ENCODE results near the gene HADHA.

Gene HADHA

DNA sequence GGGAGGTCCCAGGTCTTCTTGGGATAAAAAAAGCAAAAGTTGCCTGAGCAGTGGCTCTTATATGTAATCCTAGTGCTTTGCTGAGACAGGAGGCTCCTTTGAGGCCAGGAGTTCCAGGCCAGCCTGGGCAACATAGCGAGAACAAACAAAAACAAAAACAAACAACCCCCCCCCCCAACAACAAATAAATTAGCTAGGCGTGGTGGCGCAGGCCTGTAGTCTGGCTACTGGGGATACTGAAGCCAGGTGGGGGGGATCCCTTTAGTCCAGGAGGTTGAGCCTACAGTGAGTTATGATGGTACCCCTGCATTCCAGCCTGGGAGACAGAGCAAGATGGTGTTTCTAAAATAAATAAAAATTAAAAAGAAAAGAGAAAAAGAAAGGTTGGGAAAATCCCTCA lies 66.2 kb downstream of the HADHA start:
- Histone ChIP-seq H4K20me1 (ENCODE audit: insufficient read depth, low read length) (no peaks in the 10 kb centered on the region), H3K4me3 (ENCODE audit: low read length) (0 out of 2 replicates have a peak overlapping the region, but pooled peaks have one; percentile 63), H3K9me3 (replicated peaks; ENCODE audit: insufficient read depth, low read length) (no peaks in the 10 kb centered on the region), H3K79me2 (ENCODE audit: low read length) (no peaks in the 10 kb centered on the region), H3K27ac (ENCODE audit: low read length) (no peak overlapping the region), H2AFZ (ENCODE audit: low read length) (0 out of 2 replicates have a peak overlapping the region, but pooled peaks have one; percentile 96), H3F3A (ENCODE audit: insufficient read depth, low read length) (no peaks in the 10 kb centered on the region), H3K36me3 (replicated peaks; ENCODE audit: insufficient read depth, low read length) (no peaks in the 10 kb centered on the region), H3K4me2 (ENCODE audit: low read depth, low read length) (peak overlapping the region; percentile 98), H3K4me1 (ENCODE audit: low read length) (peaks cover 5% of the 10 kb centered on the region; the same call in 1 of the 2 replicates), H3K9me2 (replicated peaks; ENCODE audit: insufficient read depth, low read length) (no peaks in the 10 kb centered on the region), H3K9ac (ENCODE audit: low read length) (no peak overlapping the region), H3K27me3 (replicated peaks; ENCODE audit: insufficient read depth, low read length) (peaks cover 13% of the 10 kb centered on the region)
- no peak for DNase-seq
- no peak for TF ChIP-seq EZH2phosphoT487 (IDR thresholded peaks at IDR 0.05; ENCODE audit: low read length)
- no peak for TF ChIP-seq EZH2 (optimal IDR thresholded peaks at IDR 0.05; ENCODE audit: low read depth, low read length)
- TF ChIP-seq CTCF (IDR thresholded peaks at IDR 0.05; ENCODE audit: low read length): no peak

DNA sequence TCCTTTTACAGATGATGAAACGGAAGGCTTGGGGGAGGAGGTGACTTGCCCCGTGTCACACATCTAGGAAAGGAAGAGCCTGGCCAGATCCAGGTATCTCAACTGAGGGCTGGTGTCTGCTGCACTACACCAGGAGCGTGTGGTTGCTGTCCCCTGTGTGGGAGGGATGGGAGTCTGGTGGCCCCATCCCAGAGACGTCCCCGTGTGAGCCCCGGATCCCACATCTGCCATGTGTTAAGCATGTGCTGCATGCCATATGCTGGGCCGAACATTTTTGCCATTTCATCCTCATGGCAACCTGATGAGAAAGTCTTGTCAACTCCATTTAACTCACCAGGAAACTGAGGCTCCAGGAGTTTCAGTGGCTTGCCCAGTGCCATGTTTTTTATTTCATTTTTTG lies 67.3 kb downstream of the HADHA start:
- no peaks in the 10 kb centered on the region for H3K79me2 ChIP-seq (ENCODE audit: low read length)
- no peak for TF ChIP-seq EZH2 (optimal IDR thresholded peaks at IDR 0.05; ENCODE audit: low read depth, low read length)
- no peak for TF ChIP-seq EZH2phosphoT487 (IDR thresholded peaks at IDR 0.05; ENCODE audit: low read length)
- no peak for TF ChIP-seq CTCF (IDR thresholded peaks at IDR 0.05; ENCODE audit: low read length)
- no peaks in the 10 kb centered on the region for H3K36me3 ChIP-seq (replicated peaks; ENCODE audit: insufficient read depth, low read length)
- H3K4me2 ChIP-seq (ENCODE audit: low read depth, low read length): no peak overlapping the region
- H3K9me2 ChIP-seq (replicated peaks; ENCODE audit: insufficient read depth, low read length): no peaks in the 10 kb centered on the region
- H3K27ac ChIP-seq (ENCODE audit: low read length): no peak overlapping the region
- no peaks in the 10 kb centered on the region for H4K20me1 ChIP-seq (ENCODE audit: insufficient read depth, low read length)
- peaks cover 16% of the 10 kb centered on the region for H3K27me3 ChIP-seq (replicated peaks; ENCODE audit: insufficient read depth, low read length)
- no peak overlapping the region for H3K4me3 ChIP-seq (ENCODE audit: low read length)
- no peaks in the 10 kb centered on the region for H3K9me3 ChIP-seq (replicated peaks; ENCODE audit: insufficient read depth, low read length)
- no peak overlapping the region for H2AFZ ChIP-seq (ENCODE audit: low read length)
- H3F3A ChIP-seq (ENCODE audit: insufficient read depth, low read length): no peaks in the 10 kb centered on the region
- DNase-seq: no peak
- peaks cover 5% of the 10 kb centered on the region; the same call in 1 of the 2 replicates for H3K4me1 ChIP-seq (ENCODE audit: low read length)
- H3K9ac ChIP-seq (ENCODE audit: low read length): no peak overlapping the region

- Histone ChIP-seq H2AFZ (ENCODE audit: low read length) (no peak overlapping the region), H3K9me2 (replicated peaks; ENCODE audit: insufficient read depth, low read length) (no peaks in the 10 kb centered on the region), H3K4me2 (ENCODE audit: low read depth, low read length) (no peak overlapping the region), H3K79me2 (ENCODE audit: low read length) (no peaks in the 10 kb centered on the region), H3K27me3 (replicated peaks; ENCODE audit: insufficient read depth, low read length) (peaks cover 17% of the 10 kb centered on the region), H4K20me1 (ENCODE audit: insufficient read depth, low read length) (no peaks in the 10 kb centered on the region), H3K4me1 (ENCODE audit: low read length) (peaks cover 5% of the 10 kb centered on the region; the same call in 1 of the 2 replicates), H3K36me3 (replicated peaks; ENCODE audit: insufficient read depth, low read length) (no peaks in the 10 kb centered on the region), H3K27ac (ENCODE audit: low read length) (no peak overlapping the region), H3K9me3 (replicated peaks; ENCODE audit: insufficient read depth, low read length) (no peaks in the 10 kb centered on the region), H3K9ac (ENCODE audit: low read length) (no peak overlapping the region), H3F3A (ENCODE audit: insufficient read depth, low read length) (no peaks in the 10 kb centered on the region), H3K4me3 (ENCODE audit: low read length) (no peak overlapping the region)
- DNase-seq: no peak
- no peak for TF ChIP-seq CTCF (IDR thresholded peaks at IDR 0.05; ENCODE audit: low read length)
- no peak for TF ChIP-seq EZH2phosphoT487 (IDR thresholded peaks at IDR 0.05; ENCODE audit: low read length)
- no peak for TF ChIP-seq EZH2 (optimal IDR thresholded peaks at IDR 0.05; ENCODE audit: low read depth, low read length)
These were observed 68.2 kb downstream of the HADHA start for GRCh38 chr2:26176279-26176615.
